K562 (cell line): ENCODE data around the gene SLBP. TPM values are rescaled to one million over a fixed set of nuclear protein-coding genes. Genes with fewer than 3 reads are reported as not detected.
A peak's percentile ranks its signal among the peaks of the same experiment; 100 is the strongest.

Experiments used
- C11orf30 ChIP-seq: fragments of 450-650 bp; IDR thresholded peaks from 2 replicates; pipeline ENCODE4 v1.6.1; 2016; ENCODE audit warnings: low read depth, mild to moderate bottlenecking
- CC2D1A ChIP-seq: fragments of 450-650 bp; IDR thresholded peaks from 2 replicates; pipeline ENCODE4 v1.6.1; 2017; ENCODE audit warnings: mild to moderate bottlenecking
- FOXA3 ChIP-seq, 2 experiments: fragments of 450-650 bp in 1 of 2; sonication (generic) in 1 of 2; formaldehyde crosslinking; IDR thresholded peaks in 1 of 2; conservative IDR thresholded peaks in 1 of 2; 2 replicates each; pipeline versions ENCODE4 v1.4.0 to v1.8.0; 2020 to 2022; ENCODE audit warnings: mild to moderate bottlenecking in 2 of 2, missing genetic modification reagents in 1 of 2
- HDAC2 ChIP-seq: fragments of 450-650 bp; IDR thresholded peaks from 2 replicates; pipeline ENCODE4 v1.6.1; 2016; ENCODE audit warnings: mild to moderate bottlenecking
- HNRNPK ChIP-seq: fragments of 200-400 bp; formaldehyde crosslinking; IDR thresholded peaks from one replicate; pipeline ENCODE4 v1.6.1; 2018; ENCODE audit warnings: mild to moderate bottlenecking, low read depth, low read length; ENCODE audit not compliant: poor library complexity, severe bottlenecking
- NR3C1 ChIP-seq: sonication (generic); formaldehyde crosslinking; IDR thresholded peaks from 2 replicates; pipeline ENCODE4 v1.8.1; 2022; ENCODE audit warnings: missing genetic modification reagents
- OTX1 ChIP-seq: fragments of 450-650 bp; formaldehyde crosslinking; IDR thresholded peaks from 2 replicates; pipeline ENCODE4 v1.4.0; 2022; ENCODE audit warnings: mild to moderate bottlenecking
- POLR2AphosphoS5 ChIP-seq: IDR thresholded peaks from 2 replicates; pipeline ENCODE4 v1.6.1; 2011; ENCODE audit warnings: mild to moderate bottlenecking, low read depth, low read length, moderate library complexity; ENCODE audit not compliant: control insufficient read depth, insufficient read depth
- PTTG1 ChIP-seq: fragments of 450-650 bp; IDR thresholded peaks from 2 replicates; pipeline ENCODE4 v1.6.1; 2016; ENCODE audit warnings: low read depth, mild to moderate bottlenecking, missing genetic modification characterization, missing compliant biosample characterization
- RBM22 ChIP-seq: fragments of 200-400 bp; formaldehyde crosslinking; IDR thresholded peaks from 2 replicates; pipeline ENCODE4 v1.6.1; 2018; ENCODE audit warnings: low read length, low read depth; ENCODE audit not compliant: poor library complexity, severe bottlenecking
- SMAD1 ChIP-seq: fragments of 150-350 bp; IDR thresholded peaks from 2 replicates; pipeline ENCODE4 v1.6.1; 2014; ENCODE audit warnings: low read length, low read depth; ENCODE audit not compliant: partially characterized antibody
- TAF9B ChIP-seq: fragments of 450-650 bp; IDR thresholded peaks from 2 replicates; pipeline ENCODE4 v1.6.1; 2018; ENCODE audit warnings: mild to moderate bottlenecking; ENCODE audit not compliant: partially characterized antibody
- TARDBP ChIP-seq: fragments of 450-650 bp; IDR thresholded peaks from 2 replicates; pipeline ENCODE4 v1.6.1; 2016
- TCF15 ChIP-seq: fragments of 250-450 bp; sonication (Bioruptor Pico); IDR thresholded peaks from 2 replicates; pipeline ENCODE4 v1.8.0; 2022; ENCODE audit warnings: moderate library complexity, mild to moderate bottlenecking, inconsistent platforms
- ZBTB1 ChIP-seq: sonication (generic); formaldehyde crosslinking; IDR thresholded peaks from 2 replicates; pipeline ENCODE4 v1.8.1; 2023; ENCODE audit warnings: missing genetic modification reagents, low read depth, mild to moderate bottlenecking, borderline replicate concordance
- ZFX ChIP-seq: sonication (generic); formaldehyde crosslinking; IDR thresholded peaks from 2 replicates; pipeline ENCODE4 v1.8.0; 2022; ENCODE audit warnings: mild to moderate bottlenecking, missing genetic modification reagents, moderate library complexity
- ZKSCAN3 ChIP-seq: fragments of 250-450 bp; sonication (Bioruptor Pico); IDR thresholded peaks from 2 replicates; pipeline ENCODE4 v1.4.0; 2020
- ZNF212 ChIP-seq: fragments of 450-650 bp; formaldehyde crosslinking; IDR thresholded peaks from 2 replicates; pipeline ENCODE4 v1.4.0; 2020; ENCODE audit warnings: mild to moderate bottlenecking
- ZNF644 ChIP-seq: fragments of 200-800 bp; sonication (Bioruptor generic); IDR thresholded peaks from 2 replicates; pipeline ENCODE4 v1.6.1; 2016; ENCODE audit warnings: low read depth, missing genetic modification characterization, missing compliant biosample characterization
- ZNF717 ChIP-seq: fragments of 250-450 bp; sonication (Bioruptor Pico); IDR thresholded peaks from 2 replicates; pipeline ENCODE4 v1.5.0; 2021
- polyA plus RNA-seq, 8 experiments: library from polyadenylated mRNA; depleted of rRNA in 4 of 8; stranded (reverse) in 5 of 8; unstranded in 3 of 8; fragments of >200 nt; fragmentation: Nextera tagmentation in 2 of 8; fragmentation: Illumina TruSeq in 1 of 8; extraction: Ambion mirVana in 2 of 8; extraction: Trizol in 1 of 8; gene quantifications; 2 replicates each; pipeline versions ENCODE4 v1.2.1 to v1.2.3, GENCODE V29; 2011 to 2014; ENCODE audit warnings: inconsistent platforms in 1 of 8, missing spikeins in 1 of 8
- total RNA-seq, 7 experiments: library from RNA; depleted of rRNA in 6 of 7; stranded (reverse); fragments of >200 nt in 6 of 7; fragmentation: Illumina TruSeq in 2 of 7; extraction: Trizol in 2 of 7; gene quantifications; 2 replicates each; pipeline versions ENCODE4 v1.2.1 to v1.2.3, GENCODE V29; 2011 to 2021; ENCODE audit warnings: low replicate concordance in 1 of 7
- TF ChIP-seq, protein P1 (sequence below), 2 experiments: fragments of 200-800 bp in 1 of 2; sonication (Bioruptor generic) in 1 of 2; sonication (generic) in 1 of 2; formaldehyde crosslinking in 1 of 2; IDR thresholded peaks in 1 of 2; conservative IDR thresholded peaks in 1 of 2; 2 replicates each; pipeline versions ENCODE4 v1.5.0 to v1.6.1; 2016 to 2020; ENCODE audit warnings: missing compliant biosample characterization in 1 of 2, missing genetic modification characterization in 1 of 2, missing genetic modification reagents in 1 of 2
- TF ChIP-seq, protein P2 (sequence below): sonication (generic); formaldehyde crosslinking; IDR thresholded peaks from 2 replicates; pipeline ENCODE4 v1.8.1; 2023; ENCODE audit warnings: mild to moderate bottlenecking, missing genetic modification reagents
- TF ChIP-seq, protein P3 (sequence below): fragments of 250-450 bp; sonication (Bioruptor Pico); IDR thresholded peaks from 2 replicates; pipeline ENCODE4 v1.5.0; 2022; ENCODE audit warnings: mild to moderate bottlenecking

Gene SLBP
- total and polyA plus RNA-seq, 9 of the 15 experiments (the other 6 are each of a cell fraction or from before 2014, with no cell fraction given), result 49.4 to 221 (median 162) TPM

DNA sequence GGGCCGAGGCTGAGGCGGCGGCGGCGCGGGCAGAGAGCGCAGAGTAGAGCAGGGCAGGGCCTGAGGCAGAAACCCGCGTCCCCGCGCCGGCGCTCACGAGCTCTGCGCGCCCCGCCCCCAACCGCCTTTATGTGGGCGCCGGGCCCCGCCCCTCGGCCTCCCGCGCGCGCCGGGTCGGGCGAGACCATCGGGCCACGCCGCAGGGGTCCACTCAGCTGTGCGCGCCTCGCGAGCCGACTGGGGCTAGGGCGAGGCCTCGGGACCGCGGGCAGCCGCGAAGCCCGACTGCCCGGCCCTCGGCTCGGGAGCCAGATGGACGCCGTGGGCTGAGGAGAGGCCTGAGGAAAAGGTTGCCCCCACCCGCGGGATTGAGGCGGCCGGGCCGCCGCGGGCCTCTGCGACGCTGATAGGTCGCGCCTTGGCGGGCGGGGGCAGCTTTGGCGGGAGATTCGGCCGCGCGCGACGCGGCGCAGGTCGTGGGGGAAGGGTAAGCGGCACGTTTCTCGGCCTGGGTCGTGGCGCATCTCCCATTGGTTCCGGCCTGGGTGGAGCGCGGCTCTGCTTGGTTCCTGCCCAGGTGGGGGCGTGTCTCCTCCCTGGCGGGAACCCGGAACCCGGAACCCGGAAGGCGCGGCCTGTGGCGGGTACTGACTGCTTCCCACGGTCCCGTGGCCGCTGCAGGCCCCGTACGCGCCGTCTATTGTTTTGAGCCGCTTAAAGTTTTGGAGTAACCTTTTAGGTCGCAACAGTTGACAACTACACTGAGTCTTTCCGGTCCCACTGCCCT lies at the start of gene SLBP (continued):
- TF ChIP-seq, protein P1, sequence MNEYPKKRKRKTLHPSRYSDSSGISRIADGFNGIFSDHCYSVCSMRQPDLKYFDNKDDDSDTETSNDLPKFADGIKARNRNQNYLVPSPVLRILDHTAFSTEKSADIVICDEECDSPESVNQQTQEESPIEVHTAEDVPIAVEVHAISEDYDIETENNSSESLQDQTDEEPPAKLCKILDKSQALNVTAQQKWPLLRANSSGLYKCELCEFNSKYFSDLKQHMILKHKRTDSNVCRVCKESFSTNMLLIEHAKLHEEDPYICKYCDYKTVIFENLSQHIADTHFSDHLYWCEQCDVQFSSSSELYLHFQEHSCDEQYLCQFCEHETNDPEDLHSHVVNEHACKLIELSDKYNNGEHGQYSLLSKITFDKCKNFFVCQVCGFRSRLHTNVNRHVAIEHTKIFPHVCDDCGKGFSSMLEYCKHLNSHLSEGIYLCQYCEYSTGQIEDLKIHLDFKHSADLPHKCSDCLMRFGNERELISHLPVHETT (CRISPR knock-in tag; conservative IDR thresholded peaks at IDR 0.05 in 1 of 2, IDR thresholded peaks at IDR 0.05 in 1 of 2), result peak in 1 of 2 experiments; percentile 85; a peak in 2 of 4 replicates
- no peak for TF ChIP-seq TCF15
- peak; percentile 95; the same call in 1 of the 2 replicates for TF ChIP-seq ZBTB1
- TF ChIP-seq ZNF212 (CRISPR knock-in tag), result no peak
- TF ChIP-seq TAF9B, result peak; percentile 68
- TF ChIP-seq, protein P2, sequence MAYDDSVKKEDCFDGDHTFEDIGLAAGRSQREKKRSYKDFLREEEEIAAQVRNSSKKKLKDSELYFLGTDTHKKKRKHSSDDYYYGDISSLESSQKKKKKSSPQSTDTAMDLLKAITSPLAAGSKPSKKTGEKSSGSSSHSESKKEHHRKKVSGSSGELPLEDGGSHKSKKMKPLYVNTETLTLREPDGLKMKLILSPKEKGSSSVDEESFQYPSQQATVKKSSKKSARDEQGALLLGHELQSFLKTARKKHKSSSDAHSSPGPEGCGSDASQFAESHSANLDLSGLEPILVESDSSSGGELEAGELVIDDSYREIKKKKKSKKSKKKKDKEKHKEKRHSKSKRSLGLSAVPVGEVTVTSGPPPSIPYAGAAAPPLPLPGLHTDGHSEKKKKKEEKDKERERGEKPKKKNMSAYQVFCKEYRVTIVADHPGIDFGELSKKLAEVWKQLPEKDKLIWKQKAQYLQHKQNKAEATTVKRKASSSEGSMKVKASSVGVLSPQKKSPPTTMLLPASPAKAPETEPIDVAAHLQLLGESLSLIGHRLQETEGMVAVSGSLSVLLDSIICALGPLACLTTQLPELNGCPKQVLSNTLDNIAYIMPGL, result peak; percentile 92
- peak; percentile 95 for TF ChIP-seq TARDBP
- TF ChIP-seq ZFX (CRISPR knock-in tag), result peak; percentile 93
- TF ChIP-seq POLR2AphosphoS5, result peak; percentile 71
- TF ChIP-seq NR3C1 (CRISPR knock-in tag), result peak; percentile 53
- no peak for TF ChIP-seq PTTG1 (tag)
- TF ChIP-seq HDAC2, result peak; percentile 91; the same call in 1 of the 2 replicates
- TF ChIP-seq RBM22, result no peak
- no peak for TF ChIP-seq CC2D1A
- TF ChIP-seq FOXA3 (CRISPR knock-in tag; conservative IDR thresholded peaks at IDR 0.05 in 1 of 2, IDR thresholded peaks at IDR 0.05 in 1 of 2), result peak in 1 of 2 experiments; percentile 77; a peak in 1 of 4 replicates
- no peak for TF ChIP-seq ZNF717 (CRISPR knock-in tag)
- no peak for TF ChIP-seq HNRNPK
- no peak for TF ChIP-seq ZKSCAN3 (CRISPR knock-in tag)
- TF ChIP-seq SMAD1, result peak; percentile 36
- peak; percentile 74; the same call in 1 of the 2 replicates for TF ChIP-seq ZNF644
- TF ChIP-seq, protein P3, sequence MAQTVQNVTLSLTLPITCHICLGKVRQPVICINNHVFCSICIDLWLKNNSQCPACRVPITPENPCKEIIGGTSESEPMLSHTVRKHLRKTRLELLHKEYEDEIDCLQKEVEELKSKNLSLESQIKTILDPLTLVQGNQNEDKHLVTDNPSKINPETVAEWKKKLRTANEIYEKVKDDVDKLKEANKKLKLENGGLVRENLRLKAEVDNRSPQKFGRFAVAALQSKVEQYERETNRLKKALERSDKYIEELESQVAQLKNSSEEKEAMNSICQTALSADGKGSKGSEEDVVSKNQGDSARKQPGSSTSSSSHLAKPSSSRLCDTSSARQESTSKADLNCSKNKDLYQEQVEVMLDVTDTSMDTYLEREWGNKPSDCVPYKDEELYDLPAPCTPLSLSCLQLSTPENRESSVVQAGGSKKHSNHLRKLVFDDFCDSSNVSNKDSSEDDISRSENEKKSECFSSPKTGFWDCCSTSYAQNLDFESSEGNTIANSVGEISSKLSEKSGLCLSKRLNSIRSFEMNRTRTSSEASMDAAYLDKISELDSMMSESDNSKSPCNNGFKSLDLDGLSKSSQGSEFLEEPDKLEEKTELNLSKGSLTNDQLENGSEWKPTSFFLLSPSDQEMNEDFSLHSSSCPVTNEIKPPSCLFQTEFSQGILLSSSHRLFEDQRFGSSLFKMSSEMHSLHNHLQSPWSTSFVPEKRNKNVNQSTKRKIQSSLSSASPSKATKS, result no peak
- TF ChIP-seq OTX1 (CRISPR knock-in tag), result no peak
- TF ChIP-seq C11orf30, result no peak; the same call in 1 of the 2 replicates
